Effector memory CD8-positive, alpha-beta T cell (primary cell): ENCODE data around the gene BCHE.

Experiments
- ATAC-seq: fragments of 150-1000 bp; cut with Tn5 transposase; replicated peaks from 2 replicates; pipeline ENCODE4 v1.10.0; 2021; ENCODE audit warnings: mild to moderate bottlenecking, moderate library complexity
- DNase-seq, 3 experiments: peaks; one replicate each; pipeline ENCODE4 v3.0.0; 2021
- H3K27ac Mint-ChIP-seq, 2 donors: one replicate each; pipeline ENCODE4 v1.8.0; 2022; ENCODE audit warnings: mild to moderate bottlenecking in 2 of 2, mixed read lengths in 2 of 2, moderate library complexity in 2 of 2
- H3K27me3 Mint-ChIP-seq, 2 donors: one replicate each; pipeline ENCODE4 v1.8.0; 2022; ENCODE audit warnings: mixed read lengths in 2 of 2
- H3K36me3 Mint-ChIP-seq: one replicate; pipeline ENCODE4 v1.8.0; 2022; ENCODE audit warnings: mild to moderate bottlenecking, moderate library complexity, mixed read lengths; ENCODE audit not compliant: insufficient read depth
- H3K4me1 Mint-ChIP-seq, 2 donors: one replicate each; pipeline ENCODE4 v1.8.0; 2022; ENCODE audit warnings: low read depth in 2 of 2, mixed read lengths in 2 of 2
- H3K4me3 Mint-ChIP-seq, 2 donors: one replicate each; pipeline ENCODE4 v1.8.0; 2022; ENCODE audit warnings: mild to moderate bottlenecking in 2 of 2, mixed read lengths in 2 of 2, moderate library complexity in 2 of 2
- H3K9me3 Mint-ChIP-seq, 2 donors: one replicate each; pipeline ENCODE4 v1.8.0; 2022; ENCODE audit warnings: mixed read lengths in 2 of 2

Gene BCHE

GRCh38 chr3:165755571-165755970, 81.7 kb downstream of the BCHE start:
- no peak for ATAC-seq
- H3K4me3 Mint-ChIP-seq: no peak overlapping the region
- no peaks in the 10 kb centered on the region for H3K27me3 Mint-ChIP-seq
- no peak for DNase-seq
- no peaks in the 10 kb centered on the region for H3K36me3 Mint-ChIP-seq
- no peaks in the 10 kb centered on the region for H3K4me1 Mint-ChIP-seq
- peaks cover 7 to 18% of the 10 kb centered on the region in 2 donors for H3K9me3 Mint-ChIP-seq
- no peak overlapping the region for H3K27ac Mint-ChIP-seq

GRCh38 chr3:165754219-165755007, 82.8 kb downstream of the BCHE start:
- H3K4me1 Mint-ChIP-seq: no peaks in the 10 kb centered on the region
- no peaks in the 10 kb centered on the region for H3K36me3 Mint-ChIP-seq
- H3K9me3 Mint-ChIP-seq: peaks cover 2 to 11% of the 10 kb centered on the region in 2 donors
- H3K27ac Mint-ChIP-seq: no peak overlapping the region
- DNase-seq (no peak), ATAC-seq (no peak)
- H3K4me3 Mint-ChIP-seq: no peak overlapping the region
- H3K27me3 Mint-ChIP-seq: no peaks in the 10 kb centered on the region

- peaks cover 3 to 9% of the 10 kb centered on the region in 2 donors for H3K9me3 Mint-ChIP-seq
- ATAC-seq (no peak), DNase-seq (no peak)
- no peaks in the 10 kb centered on the region for H3K27me3 Mint-ChIP-seq
- H3K4me3 Mint-ChIP-seq: no peak overlapping the region
- H3K27ac Mint-ChIP-seq: no peak overlapping the region
- H3K36me3 Mint-ChIP-seq: no peaks in the 10 kb centered on the region
- no peaks in the 10 kb centered on the region for H3K4me1 Mint-ChIP-seq
Measured at GRCh38 chr3:165753560-165753959, 83.7 kb downstream of the BCHE start.

GRCh38 chr3:165751637-165752036, 85.6 kb downstream of the BCHE start:
- peaks cover 3 to 9% of the 10 kb centered on the region in 2 donors for H3K9me3 Mint-ChIP-seq
- H3K4me3 Mint-ChIP-seq: no peak overlapping the region
- DNase-seq: no peak
- no peak for ATAC-seq
- no peaks in the 10 kb centered on the region for H3K27me3 Mint-ChIP-seq
- H3K27ac Mint-ChIP-seq: no peak overlapping the region
- no peaks in the 10 kb centered on the region for H3K36me3 Mint-ChIP-seq
- no peaks in the 10 kb centered on the region for H3K4me1 Mint-ChIP-seq

- H3K27me3 Mint-ChIP-seq: no peaks in the 10 kb centered on the region
- no peak for ATAC-seq
- H3K36me3 Mint-ChIP-seq: no peaks in the 10 kb centered on the region
- H3K4me3 Mint-ChIP-seq: no peak overlapping the region
- no peak for DNase-seq
- peaks cover 2 to 9% of the 10 kb centered on the region in 2 donors for H3K9me3 Mint-ChIP-seq
- H3K4me1 Mint-ChIP-seq: no peaks in the 10 kb centered on the region
- no peak overlapping the region for H3K27ac Mint-ChIP-seq
Measured at GRCh38 chr3:165749821-165750220, 87.4 kb downstream of the BCHE start.

- H3K27ac Mint-ChIP-seq: no peak overlapping the region
- H3K4me1 Mint-ChIP-seq: no peaks in the 10 kb centered on the region
- DNase-seq (no peak), ATAC-seq (no peak)
- H3K4me3 Mint-ChIP-seq: no peak overlapping the region
- no peaks in the 10 kb centered on the region for H3K27me3 Mint-ChIP-seq
- no peaks in the 10 kb centered on the region for H3K36me3 Mint-ChIP-seq
- H3K9me3 Mint-ChIP-seq: peaks cover 2 to 9% of the 10 kb centered on the region in 2 donors
Measured at GRCh38 chr3:165749241-165749640, 88.0 kb downstream of the BCHE start.

GRCh38 chr3:165748094-165748493, 89.1 kb downstream of the BCHE start:
- Mint-ChIP-seq H3K27me3 (no peaks in the 10 kb centered on the region), H3K4me3 (no peak overlapping the region), H3K27ac (no peak overlapping the region), H3K9me3 (peaks cover 2 to 9% of the 10 kb centered on the region in 2 donors), H3K36me3 (no peaks in the 10 kb centered on the region), H3K4me1 (no peaks in the 10 kb centered on the region)
- no peak for DNase-seq
- no peak for ATAC-seq

GRCh38 chr3:165746874-165747273, 90.3 kb downstream of the BCHE start:
- no peak overlapping the region for H3K4me3 Mint-ChIP-seq
- H3K27ac Mint-ChIP-seq: no peak overlapping the region
- H3K27me3 Mint-ChIP-seq: no peaks in the 10 kb centered on the region
- no peaks in the 10 kb centered on the region for H3K36me3 Mint-ChIP-seq
- DNase-seq: no peak
- no peaks in the 10 kb centered on the region for H3K4me1 Mint-ChIP-seq
- peaks cover 4 to 9% of the 10 kb centered on the region in 2 donors for H3K9me3 Mint-ChIP-seq
- ATAC-seq: no peak

GRCh38 chr3:165744025-165744424, 93.2 kb downstream of the BCHE start:
- DNase-seq (no peak), ATAC-seq (no peak)
- Mint-ChIP-seq H3K36me3 (no peaks in the 10 kb centered on the region), H3K4me1 (no peaks in the 10 kb centered on the region), H3K27me3 (no peaks in the 10 kb centered on the region), H3K27ac (no peak overlapping the region), H3K9me3 (peaks cover 0 to 2% of the 10 kb centered on the region in 2 donors), H3K4me3 (no peak overlapping the region)

GRCh38 chr3:165742351-165742750, 94.9 kb downstream of the BCHE start:
- H3K36me3 Mint-ChIP-seq: no peaks in the 10 kb centered on the region
- peaks cover 0 to 2% of the 10 kb centered on the region in 2 donors for H3K9me3 Mint-ChIP-seq
- no peak for DNase-seq
- H3K27ac Mint-ChIP-seq: no peak overlapping the region
- ATAC-seq: no peak
- H3K4me1 Mint-ChIP-seq: no peaks in the 10 kb centered on the region
- no peaks in the 10 kb centered on the region for H3K27me3 Mint-ChIP-seq
- no peak overlapping the region for H3K4me3 Mint-ChIP-seq

- no peak for ATAC-seq
- Mint-ChIP-seq H3K4me3 (no peak overlapping the region), H3K4me1 (no peaks in the 10 kb centered on the region), H3K9me3 (peaks cover 4 to 8% of the 10 kb centered on the region in 2 donors), H3K36me3 (no peaks in the 10 kb centered on the region), H3K27me3 (no peaks in the 10 kb centered on the region), H3K27ac (no peak overlapping the region)
- DNase-seq: no peak
Measured at GRCh38 chr3:165729756-165730155, 107.5 kb downstream of the BCHE start.

- Mint-ChIP-seq H3K9me3 (peaks cover 4 to 8% of the 10 kb centered on the region in 2 donors), H3K27ac (no peak overlapping the region), H3K4me3 (no peak overlapping the region), H3K27me3 (no peaks in the 10 kb centered on the region), H3K36me3 (no peaks in the 10 kb centered on the region), H3K4me1 (no peaks in the 10 kb centered on the region)
- ATAC-seq (no peak), DNase-seq (no peak)
Measured at GRCh38 chr3:165728924-165729323, 108.3 kb downstream of the BCHE start.

GRCh38 chr3:165725296-165725695, 111.9 kb downstream of the BCHE start:
- Mint-ChIP-seq H3K27ac (no peak overlapping the region), H3K4me1 (no peaks in the 10 kb centered on the region), H3K27me3 (no peaks in the 10 kb centered on the region), H3K9me3 (peaks cover 5 to 20% of the 10 kb centered on the region in 2 donors), H3K36me3 (no peaks in the 10 kb centered on the region), H3K4me3 (no peak overlapping the region)
- ATAC-seq: no peak
- no peak for DNase-seq
